ENCODE measurements around the gene ETFA. TPM values are rescaled to one million over a fixed set of nuclear protein-coding genes. Genes with fewer than 3 reads are reported as not detected.

Gene ETFA
- total RNA-seq, 1 donor from 2014 or later = 109 TPM

- Mint-ChIP-seq H3K4me1 (peaks cover 45% of the 10 kb centered on the region), H3K9me3 (no peaks in the 10 kb centered on the region), H3K36me3 (ENCODE audit: low read depth) (peaks cover 3% of the 10 kb centered on the region), H3K4me3 (peak overlapping the region; percentile 64), H3K27me3 (ENCODE audit: low read depth) (peaks cover 92% of the 10 kb centered on the region), H3K27ac (ENCODE audit: unreplicated experiment) (no peak overlapping the region)
- TF ChIP-seq, protein P1, sequence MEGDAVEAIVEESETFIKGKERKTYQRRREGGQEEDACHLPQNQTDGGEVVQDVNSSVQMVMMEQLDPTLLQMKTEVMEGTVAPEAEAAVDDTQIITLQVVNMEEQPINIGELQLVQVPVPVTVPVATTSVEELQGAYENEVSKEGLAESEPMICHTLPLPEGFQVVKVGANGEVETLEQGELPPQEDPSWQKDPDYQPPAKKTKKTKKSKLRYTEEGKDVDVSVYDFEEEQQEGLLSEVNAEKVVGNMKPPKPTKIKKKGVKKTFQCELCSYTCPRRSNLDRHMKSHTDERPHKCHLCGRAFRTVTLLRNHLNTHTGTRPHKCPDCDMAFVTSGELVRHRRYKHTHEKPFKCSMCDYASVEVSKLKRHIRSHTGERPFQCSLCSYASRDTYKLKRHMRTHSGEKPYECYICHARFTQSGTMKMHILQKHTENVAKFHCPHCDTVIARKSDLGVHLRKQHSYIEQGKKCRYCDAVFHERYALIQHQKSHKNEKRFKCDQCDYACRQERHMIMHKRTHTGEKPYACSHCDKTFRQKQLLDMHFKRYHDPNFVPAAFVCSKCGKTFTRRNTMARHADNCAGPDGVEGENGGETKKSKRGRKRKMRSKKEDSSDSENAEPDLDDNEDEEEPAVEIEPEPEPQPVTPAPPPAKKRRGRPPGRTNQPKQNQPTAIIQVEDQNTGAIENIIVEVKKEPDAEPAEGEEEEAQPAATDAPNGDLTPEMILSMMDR (conservative IDR thresholded peaks at IDR 0.05) = no peak
- peak; percentile 12 for DNase-seq (ENCODE audit: low read depth, low spot score)
Observed at GRCh38 chr15:76338486-76339304, 27.4 kb upstream of the ETFA start.

- Mint-ChIP-seq H3K9me3 (no peaks in the 10 kb centered on the region), H3K36me3 (ENCODE audit: low read depth) (peaks cover 3% of the 10 kb centered on the region), H3K4me1 (peaks cover 45% of the 10 kb centered on the region), H3K4me3 (no peak overlapping the region), H3K27me3 (ENCODE audit: low read depth) (peaks cover 92% of the 10 kb centered on the region), H3K27ac (ENCODE audit: unreplicated experiment) (no peak overlapping the region)
- TF ChIP-seq, protein P1 (conservative IDR thresholded peaks at IDR 0.05) = peak; percentile 18
- peak; percentile 20 for DNase-seq (ENCODE audit: low read depth, low spot score)
Observed at GRCh38 chr15:76337696-76338485, 26.6 kb upstream of the ETFA start.

DNA sequence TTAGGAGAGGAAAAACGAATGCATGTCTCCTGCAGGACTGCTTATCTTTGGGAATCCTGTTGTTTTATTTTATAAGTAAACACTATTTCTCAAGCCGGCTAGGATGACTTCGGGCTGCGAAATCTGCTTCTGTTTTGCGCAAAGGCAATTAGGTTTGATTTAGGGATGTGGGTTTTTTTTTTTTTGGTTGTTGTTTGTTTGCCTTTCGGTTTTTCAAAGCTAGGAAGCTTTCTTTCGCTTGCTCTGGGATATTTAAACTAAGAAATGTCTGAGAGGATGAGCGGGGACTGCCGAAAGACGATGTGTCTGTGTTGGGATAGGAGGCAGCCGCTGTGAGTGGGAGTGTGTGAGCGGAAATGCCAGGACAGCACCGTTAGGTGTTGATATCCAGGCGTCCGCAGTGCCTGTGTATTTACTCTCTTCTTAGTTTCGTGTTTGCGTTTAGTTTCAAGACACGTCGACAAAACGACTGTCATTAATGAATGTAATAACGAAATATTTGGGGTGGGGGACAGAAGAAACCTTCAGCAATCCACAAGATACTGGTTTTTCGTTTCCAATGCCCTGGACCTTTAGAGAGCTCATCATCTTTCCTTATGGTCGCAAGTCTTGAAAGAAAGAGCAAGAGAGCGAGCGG, 25.9 kb upstream of the ETFA start:
- Mint-ChIP-seq H3K4me3 (peak overlapping the region; percentile 65), H3K27ac (ENCODE audit: unreplicated experiment) (no peak overlapping the region), H3K36me3 (ENCODE audit: low read depth) (peaks cover 3% of the 10 kb centered on the region), H3K9me3 (no peaks in the 10 kb centered on the region), H3K27me3 (ENCODE audit: low read depth) (peaks cover 95% of the 10 kb centered on the region), H3K4me1 (peaks cover 44% of the 10 kb centered on the region)
- TF ChIP-seq, protein P1 (conservative IDR thresholded peaks at IDR 0.05) = no peak
- DNase-seq (ENCODE audit: low read depth, low spot score) = peak; percentile 16

- peak; percentile 57 for DNase-seq (ENCODE audit: low read depth, low spot score)
- peak within 1 kb of the TSS; percentile 77 for H3K4me3 Mint-ChIP-seq
- TF ChIP-seq, protein P1 (conservative IDR thresholded peaks at IDR 0.05) = no peak
- peaks cover 89% of the 10 kb centered on the region for H3K27me3 Mint-ChIP-seq (ENCODE audit: low read depth)
- no peaks in the 10 kb centered on the region for H3K9me3 Mint-ChIP-seq
- no peaks in the 10 kb centered on the region for H3K36me3 Mint-ChIP-seq (ENCODE audit: low read depth)
- H3K4me1 Mint-ChIP-seq = peaks cover 37% of the 10 kb centered on the region
- H3K27ac Mint-ChIP-seq (ENCODE audit: unreplicated experiment) = no peak within 1 kb of the TSS
Observed at GRCh38 chr15:76336254-76337058, 25.2 kb upstream of the ETFA start, which contains the start of gene ISL2. Gene ISL2, plus strand, starts transcription at chr15:76336773. Its CDS starts 111 bp downstream, at chr15:76336884.

Measured in neural crest cell (in vitro differentiated cells).